Measurements from ENCODE around the gene SCARB1. TPM values are rescaled to one million over a fixed set of nuclear protein-coding genes. Genes with fewer than 3 reads are reported as not detected.

Gene SCARB1
- total RNA-seq, 4 donors from 2014 or later = 8.3 to 24.1 (median 13.0) TPM

Small RNA genes within 50 kb of the gene (small RNA-seq; reads per million reads assigned to genes)
- gene RNU6-927P = 0 reads per million in 3 donors

Other genes starting within 250 kb of the SCARB1 start
- gene UBC, start 50.8 kb upstream of the SCARB1 start, total RNA-seq = 1,000 to 10,000 TPM; 1,267 to 2,383 (median 1,576) TPM
- gene DHX37, start 125.3 kb upstream of the SCARB1 start, total RNA-seq = 10 to 100 TPM in 3 of 4 donors, 1 to 10 TPM in 1; 7.9 to 16.3 (median 14.7) TPM
- 1 to 10 TPM; 2.2 to 3.3 (median 2.5) TPM for gene BRI3BP, start 129.8 kb upstream of the SCARB1 start, total RNA-seq
- gene AACS, start 201.6 kb upstream of the SCARB1 start, total RNA-seq = 10 to 100 TPM; 10.2 to 16.7 (median 13.9) TPM

All from esophagus muscularis mucosa (tissue), 4 donors.